NB4 (cell line): ENCODE measurements around the gene LRRC26.
"Not testable (repeated sequence)": the region's sequence is repeated elsewhere in the genome, so short reads cannot be mapped to it uniquely, and the experiment has no call there.

Experiments used
- DNase-seq: peaks from one replicate; pipeline ENCODE4 v3.0.0; 2010; ENCODE audit warnings: low read depth
- H3K4me3 ChIP-seq: one replicate; pipeline ENCODE4 v1.5.1; 2011; ENCODE audit warnings: mild to moderate bottlenecking, low read depth, low read length, moderate library complexity
- MAX ChIP-seq: IDR thresholded peaks from 2 replicates; pipeline ENCODE4 v1.6.1; 2011; ENCODE audit warnings: low read depth, low read length
- MYC ChIP-seq: IDR thresholded peaks from 2 replicates; pipeline ENCODE4 v1.6.1; 2011; ENCODE audit warnings: low read depth, low read length
- POLR2A ChIP-seq: IDR thresholded peaks from 2 replicates; pipeline ENCODE4 v1.6.1; 2011; ENCODE audit warnings: mild to moderate bottlenecking; ENCODE audit not compliant: insufficient read length; ENCODE audit errors: extremely low read depth
- TF ChIP-seq, protein P1 (sequence below): IDR thresholded peaks from one replicate; pipeline ENCODE4 v1.5.1; 2012; ENCODE audit warnings: low read depth, low read length

The LRRC26 gene

GRCh38 chr9:137138722-137139467, 31.0 kb downstream of the LRRC26 start, which contains the start of gene GRIN1:
Gene GRIN1 (plus strand): TSS chr9:137139154. CDS start chr9:137139487, 333 bp downstream.
- H3K4me3 ChIP-seq, result no peak within 1 kb of the TSS
- DNase-seq, result no peak
- TF ChIP-seq MAX, result no peak
- TF ChIP-seq MYC, result no peak
- TF ChIP-seq POLR2A, result no peak
- TF ChIP-seq, protein P1, sequence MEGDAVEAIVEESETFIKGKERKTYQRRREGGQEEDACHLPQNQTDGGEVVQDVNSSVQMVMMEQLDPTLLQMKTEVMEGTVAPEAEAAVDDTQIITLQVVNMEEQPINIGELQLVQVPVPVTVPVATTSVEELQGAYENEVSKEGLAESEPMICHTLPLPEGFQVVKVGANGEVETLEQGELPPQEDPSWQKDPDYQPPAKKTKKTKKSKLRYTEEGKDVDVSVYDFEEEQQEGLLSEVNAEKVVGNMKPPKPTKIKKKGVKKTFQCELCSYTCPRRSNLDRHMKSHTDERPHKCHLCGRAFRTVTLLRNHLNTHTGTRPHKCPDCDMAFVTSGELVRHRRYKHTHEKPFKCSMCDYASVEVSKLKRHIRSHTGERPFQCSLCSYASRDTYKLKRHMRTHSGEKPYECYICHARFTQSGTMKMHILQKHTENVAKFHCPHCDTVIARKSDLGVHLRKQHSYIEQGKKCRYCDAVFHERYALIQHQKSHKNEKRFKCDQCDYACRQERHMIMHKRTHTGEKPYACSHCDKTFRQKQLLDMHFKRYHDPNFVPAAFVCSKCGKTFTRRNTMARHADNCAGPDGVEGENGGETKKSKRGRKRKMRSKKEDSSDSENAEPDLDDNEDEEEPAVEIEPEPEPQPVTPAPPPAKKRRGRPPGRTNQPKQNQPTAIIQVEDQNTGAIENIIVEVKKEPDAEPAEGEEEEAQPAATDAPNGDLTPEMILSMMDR, result no peak

- no peak overlapping the region for H3K4me3 ChIP-seq
- no peak for DNase-seq
- no peak for TF ChIP-seq MAX
- TF ChIP-seq MYC, result no peak
- no peak for TF ChIP-seq POLR2A
- TF ChIP-seq, protein P1, result no peak
Observed at GRCh38 chr9:137138058-137138721, 31.7 kb downstream of the LRRC26 start.

- TF ChIP-seq MAX, result no peak
- TF ChIP-seq MYC, result no peak
- TF ChIP-seq, protein P1, result no peak
- TF ChIP-seq POLR2A, result no peak
- no peak for DNase-seq
- H3K4me3 ChIP-seq, result no peak overlapping the region
Observed at GRCh38 chr9:137136881-137137607, 32.8 kb downstream of the LRRC26 start.

DNA sequence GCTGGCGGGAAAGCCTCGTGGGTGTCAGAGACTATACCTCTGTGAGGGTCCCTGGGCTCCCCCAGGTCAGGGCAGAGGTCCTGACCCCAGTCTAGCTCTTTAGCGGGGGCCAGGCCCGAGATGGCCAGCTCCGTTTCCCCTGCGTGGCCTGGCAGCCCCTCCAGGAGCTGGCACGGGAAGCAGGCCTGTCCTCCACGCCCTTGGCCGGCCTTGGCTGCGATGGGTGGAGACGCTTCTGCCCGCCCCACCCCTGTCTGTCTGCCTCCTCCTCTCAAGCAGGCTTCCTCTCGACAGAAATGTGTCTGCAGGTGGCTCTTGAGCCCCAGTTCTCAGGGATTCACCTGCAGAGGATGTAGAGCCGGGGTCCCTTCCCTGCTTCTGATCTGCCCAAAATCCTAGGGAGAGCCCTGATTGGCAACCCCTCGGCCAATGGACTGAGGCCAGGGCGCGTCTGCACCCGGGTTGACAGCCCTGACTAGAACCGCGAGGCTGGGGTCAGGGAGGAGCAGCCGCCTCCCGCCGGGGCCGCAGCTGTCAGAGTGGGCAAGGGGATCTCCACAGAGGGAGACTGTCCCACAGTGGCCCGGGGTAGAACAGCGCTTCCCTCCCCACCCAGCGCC, 33.5 kb downstream of the LRRC26 start:
- TF ChIP-seq, protein P1, result no peak
- TF ChIP-seq MAX (no peak), POLR2A (no peak), MYC (no peak)
- H3K4me3 ChIP-seq, result no peak overlapping the region
- no peak for DNase-seq

DNA sequence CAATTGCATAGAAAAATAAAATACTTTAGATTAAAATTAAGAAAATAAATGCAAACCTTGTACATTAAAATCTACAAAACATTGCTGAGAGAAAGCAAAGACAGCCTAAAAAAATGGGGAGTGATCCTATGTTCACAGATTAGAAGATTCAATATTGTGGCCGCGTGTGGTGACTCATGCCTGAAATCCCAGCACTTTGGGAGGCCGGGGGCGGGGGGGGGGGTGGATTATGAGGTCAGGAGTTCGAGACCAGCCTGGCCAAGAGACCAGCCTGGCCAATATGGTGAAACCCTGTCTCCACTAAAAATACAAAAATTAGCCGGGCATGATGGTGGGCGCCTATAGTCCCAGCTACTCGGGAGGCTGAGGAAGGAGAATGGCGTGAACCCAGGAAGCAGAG, 34.7 kb downstream of the LRRC26 start:
- H3K4me3 ChIP-seq, DNase-seq: not testable (repeated sequence)
